Gastrocnemius medialis (tissue), 4 donors: Measurements from ENCODE around the gene OR1A1. TPM values are rescaled to one million over a fixed set of nuclear protein-coding genes. Genes with fewer than 3 reads are reported as not detected.
"Not testable (repeated sequence)": the region's sequence is repeated elsewhere in the genome, so short reads cannot be mapped to it uniquely, and the experiment has no call there.

ENCODE experiments used
- ATAC-seq, 2 donors: fragments of 150-250 bp; one replicate each; pipeline ENCODE4 v1.9.1; 2016
- DNase-seq, 2 donors: peaks; one replicate each; pipeline ENCODE4 v3.0.0-alpha.2; 2019
- H3K27ac ChIP-seq, 4 donors: fragments of 200-600 bp; sonication (generic); 1 replicate in 1 of 4; 2 replicates in 3 of 4; pipeline ENCODE4 v1.5.1; 2016 to 2018; ENCODE audit warnings: mild to moderate bottlenecking in 2 of 4, moderate library complexity in 1 of 4
- H3K27me3 ChIP-seq, 3 donors: fragments of 200-600 bp; sonication (generic) in 2 of 3; 1 replicate in 1 of 3; 2 replicates in 2 of 3; pipeline versions ENCODE4 v1.5.1 to v1.6.0; 2016 to 2019; ENCODE audit warnings: mild to moderate bottlenecking in 1 of 3, moderate library complexity in 1 of 3
- H3K36me3 ChIP-seq, 2 donors: fragments of 200-600 bp; sonication (generic) in 1 of 2; one replicate each; pipeline ENCODE4 v1.5.1; 2017 to 2018
- H3K4me1 ChIP-seq, 2 donors: fragments of 200-600 bp; sonication (generic) in 1 of 2; one replicate each; pipeline ENCODE4 v1.5.1; 2016 to 2017; ENCODE audit warnings: mild to moderate bottlenecking in 2 of 2
- H3K4me3 ChIP-seq, 4 donors: fragments of 200-600 bp; sonication (generic) in 3 of 4; 1 replicate in 1 of 4; 2 replicates in 3 of 4; pipeline ENCODE4 v1.5.1; 2016 to 2019; ENCODE audit warnings: mild to moderate bottlenecking in 2 of 4
- H3K9me3 ChIP-seq, 3 donors: fragments of 200-600 bp; sonication (generic) in 2 of 3; 1 replicate in 1 of 3; 2 replicates in 2 of 3; pipeline ENCODE4 v1.5.1; 2016 to 2019
- CTCF ChIP-seq, 5 experiments: fragments of 450-650 bp in 3 of 5; fragments of 200-600 bp in 2 of 5; sonication (generic) in 2 of 5; IDR thresholded peaks in 4 of 5; conservative IDR thresholded peaks in 1 of 5; 1 replicate in 4 of 5; 2 replicates in 1 of 5; pipeline ENCODE4 v1.5.1; 2016 to 2019; ENCODE audit warnings: antibody characterized with exemption in 5 of 5, mild to moderate bottlenecking in 3 of 5, moderate library complexity in 3 of 5
- POLR2A ChIP-seq, 2 donors: fragments of 450-650 bp; IDR thresholded peaks; one replicate each; pipeline ENCODE4 v1.6.1; 2017; ENCODE audit warnings: antibody characterized with exemption in 2 of 2, mild to moderate bottlenecking in 2 of 2, moderate library complexity in 2 of 2
- in situ Hi-C, 4 donors: fragments of 200-750 bp; cut with MboI; loops; one replicate each; pipeline versions ENCODE4 v1.15.0 to v1.8.0; 2017; ENCODE audit warnings: low sequenced_read_pairs in 4 of 4
- intact Hi-C: fragments of 100-400 bp; cut with DNase I; formaldehyde crosslinking; loops from one replicate; pipeline ENCODE4 v1.15.1; 2023; ENCODE audit warnings: low total_unique reads
- total RNA-seq, 4 donors: library from RNA; depleted of rRNA; stranded (reverse); fragments of >200 nt; gene quantifications; one replicate each; pipeline versions ENCODE4 v1.1.0 to v1.2.3, GENCODE V29; 2016

OR1A1 gene
- total RNA-seq, 4 donors from 2014 or later, result not detected

GRCh38 chr17:3213001-3213400 is 5.5 kb downstream of the OR1A1 start:
- Histone ChIP-seq H3K36me3 (no peaks in the 10 kb centered on the region), H3K9me3 (no peaks in the 10 kb centered on the region), H3K4me3 (no peak overlapping the region), H3K27ac (no peak overlapping the region), H3K4me1 (no peaks in the 10 kb centered on the region), H3K27me3 (no peaks in the 10 kb centered on the region)
- TF ChIP-seq POLR2A (IDR thresholded peaks at IDR 0.05), result no peak
- TF ChIP-seq CTCF (IDR thresholded peaks at IDR 0.05 in 4 of 5, conservative IDR thresholded peaks at IDR 0.05 in 1 of 5), result no peak
- DNase-seq (no peak), ATAC-seq (no peak)
- in situ Hi-C loops (no loop called here), intact Hi-C loops (no loop called here)

GRCh38 chr17:3213587-3213986 is 6.1 kb downstream of the OR1A1 start:
- Histone ChIP-seq H3K27ac (no peak overlapping the region), H3K9me3 (no peaks in the 10 kb centered on the region), H3K27me3 (no peaks in the 10 kb centered on the region), H3K36me3 (no peaks in the 10 kb centered on the region), H3K4me1 (no peaks in the 10 kb centered on the region), H3K4me3 (no peak overlapping the region)
- ATAC-seq (no peak), DNase-seq (no peak)
- TF ChIP-seq CTCF (IDR thresholded peaks at IDR 0.05 in 4 of 5, conservative IDR thresholded peaks at IDR 0.05 in 1 of 5) (no peak), POLR2A (IDR thresholded peaks at IDR 0.05) (no peak)
- intact Hi-C loops (no loop called here), in situ Hi-C loops (no loop called here)

GRCh38 chr17:3219978-3220377 is 12.5 kb downstream of the OR1A1 start:
- ATAC-seq, H3K4me3 ChIP-seq, H3K27ac ChIP-seq, H3K9me3 ChIP-seq, intact Hi-C loops, H3K36me3 ChIP-seq, DNase-seq, H3K27me3 ChIP-seq, H3K4me1 ChIP-seq, in situ Hi-C loops: not testable (repeated sequence)

GRCh38 chr17:3221850-3222249 is 14.4 kb downstream of the OR1A1 start:
- no peak overlapping the region for H3K4me3 ChIP-seq
- no peak for ATAC-seq
- H3K27me3 ChIP-seq, result no peaks in the 10 kb centered on the region
- H3K4me1 ChIP-seq, result no peaks in the 10 kb centered on the region
- H3K27ac ChIP-seq, result no peak overlapping the region
- TF ChIP-seq CTCF (IDR thresholded peaks at IDR 0.05 in 4 of 5, conservative IDR thresholded peaks at IDR 0.05 in 1 of 5) (no peak), POLR2A (IDR thresholded peaks at IDR 0.05) (no peak)
- no peaks in the 10 kb centered on the region for H3K9me3 ChIP-seq
- in situ Hi-C loops (no loop called here), intact Hi-C loops (no loop called here)
- no peaks in the 10 kb centered on the region for H3K36me3 ChIP-seq
- no peak for DNase-seq

GRCh38 chr17:3222505-3222904 is 15.0 kb downstream of the OR1A1 start:
- H3K36me3 ChIP-seq, result no peaks in the 10 kb centered on the region
- no peak overlapping the region for H3K4me3 ChIP-seq
- DNase-seq (no peak), ATAC-seq (no peak)
- no peaks in the 10 kb centered on the region for H3K27me3 ChIP-seq
- in situ Hi-C loops, result no loop called here
- H3K9me3 ChIP-seq, result no peaks in the 10 kb centered on the region
- no peak overlapping the region for H3K27ac ChIP-seq
- no peak for TF ChIP-seq POLR2A (IDR thresholded peaks at IDR 0.05)
- no peak for TF ChIP-seq CTCF (IDR thresholded peaks at IDR 0.05 in 4 of 5, conservative IDR thresholded peaks at IDR 0.05 in 1 of 5)
- no peaks in the 10 kb centered on the region for H3K4me1 ChIP-seq
- intact Hi-C loops, result no loop called here

- ATAC-seq, DNase-seq, H3K4me1 ChIP-seq, H3K36me3 ChIP-seq, H3K27ac ChIP-seq, in situ Hi-C loops, H3K27me3 ChIP-seq, intact Hi-C loops, H3K4me3 ChIP-seq, H3K9me3 ChIP-seq: not testable (repeated sequence)
These were observed 17.4 kb downstream of the OR1A1 start for GRCh38 chr17:3224721-3225352.

- DNase-seq, H3K27ac ChIP-seq, H3K9me3 ChIP-seq, intact Hi-C loops, ATAC-seq, in situ Hi-C loops, H3K27me3 ChIP-seq, H3K4me1 ChIP-seq, H3K4me3 ChIP-seq, H3K36me3 ChIP-seq: not testable (repeated sequence)
These were observed 24.8 kb downstream of the OR1A1 start for GRCh38 chr17:3232300-3232699.

GRCh38 chr17:3238685-3239084 is 31.2 kb downstream of the OR1A1 start:
- ATAC-seq, H3K4me3 ChIP-seq, H3K4me1 ChIP-seq, H3K27me3 ChIP-seq, DNase-seq, H3K9me3 ChIP-seq, intact Hi-C loops, in situ Hi-C loops, H3K36me3 ChIP-seq, H3K27ac ChIP-seq: not testable (repeated sequence)
